ENCODE data around the gene SGSM2. TPM values are rescaled to one million over a fixed set of nuclear protein-coding genes. Genes with fewer than 3 reads are reported as not detected.

The SGSM2 gene
- total RNA-seq, 4 donors from 2014 or later: 41.0 to 148 (median 70.0) TPM

GRCh38 chr17:2387086-2388019, 50.1 kb downstream of the SGSM2 start:
- Histone ChIP-seq H3K9me3 (no peaks in the 10 kb centered on the region), H3K4me1 (peaks cover 19 to 40% (median 29%) of the 10 kb centered on the region in 4 donors), H3K27ac (no peak overlapping the region), H3K4me3 (no peak overlapping the region), H3K27me3 (no peaks in the 10 kb centered on the region), H3K36me3 (no peaks in the 10 kb centered on the region)
- no peak for DNase-seq
- in situ Hi-C loops (cut with MboI; ENCODE audit: low pct_ligation_motif_present in 1 of 4, low pct_unique_long_range_greater_than_20kb in 1 of 4, low sequenced_read_pairs in 3 of 4): no loop called here
- intact Hi-C loops (cut with DNase I; ENCODE audit: low total_unique reads): no loop called here
- TF ChIP-seq CTCF (IDR thresholded peaks at IDR 0.05): no peak
- no peak for TF ChIP-seq EP300 (IDR thresholded peaks at IDR 0.05; ENCODE audit: low read depth)
- no peak for TF ChIP-seq POLR2A (IDR thresholded peaks at IDR 0.05)
- no peak for TF ChIP-seq POLR2AphosphoS5 (IDR thresholded peaks at IDR 0.05)
- WGBS, 2 donors (ENCODE audit: low coverage in 1 of 2): 80 to 90% methylated on average over 4 to 41 of the region's 41 CpGs

GRCh38 chr17:2388020-2388682, 50.9 kb downstream of the SGSM2 start:
- peaks cover 19 to 33% (median 24%) of the 10 kb centered on the region in 4 donors for H3K4me1 ChIP-seq
- H3K36me3 ChIP-seq: no peaks in the 10 kb centered on the region
- H3K9me3 ChIP-seq: no peaks in the 10 kb centered on the region
- in situ Hi-C loops (cut with MboI; ENCODE audit: low pct_ligation_motif_present in 1 of 4, low pct_unique_long_range_greater_than_20kb in 1 of 4, low sequenced_read_pairs in 3 of 4): no loop called here
- TF ChIP-seq CTCF (IDR thresholded peaks at IDR 0.05) (no peak), POLR2AphosphoS5 (IDR thresholded peaks at IDR 0.05) (no peak), POLR2A (IDR thresholded peaks at IDR 0.05) (no peak), EP300 (IDR thresholded peaks at IDR 0.05; ENCODE audit: low read depth) (no peak)
- intact Hi-C loops (cut with DNase I; ENCODE audit: low total_unique reads): no loop called here
- H3K27ac ChIP-seq: no peak overlapping the region
- WGBS, 2 donors (ENCODE audit: low coverage in 1 of 2): 93% methylated on average over 21 of the region's 21 CpGs; no CpG with 5 or more reads in 1 of the 2 donors
- DNase-seq: no peak
- H3K27me3 ChIP-seq: no peaks in the 10 kb centered on the region
- H3K4me3 ChIP-seq: no peak overlapping the region

DNA sequence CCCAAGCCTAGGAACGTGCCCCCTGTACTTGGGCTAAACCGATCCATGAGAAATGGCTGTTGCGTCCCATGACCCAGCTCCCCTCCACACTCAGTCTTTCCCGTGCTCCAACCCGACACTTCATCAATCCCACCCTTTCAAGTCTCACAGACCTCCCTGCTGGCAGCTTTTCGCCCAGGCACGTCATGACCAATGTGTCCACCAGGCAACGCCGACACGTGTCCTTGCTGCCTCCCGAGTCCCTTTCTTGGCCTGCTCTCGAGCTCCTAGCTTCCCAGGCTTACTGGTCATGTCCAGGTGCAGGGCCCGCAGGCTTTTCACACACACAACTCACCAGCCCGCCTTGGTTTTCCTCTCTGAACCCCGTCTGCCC, 51.4 kb downstream of the SGSM2 start:
- intact Hi-C loops (cut with DNase I; ENCODE audit: low total_unique reads): no loop called here
- peak overlapping the region in 1 of 4 donors; percentile 18 for H3K27ac ChIP-seq
- 94 to 95% methylated on average over 10 to 15 of the region's 15 CpGs for WGBS, 2 donors (ENCODE audit: low coverage in 1 of 2)

More for the DNA sequence above, 51.4 kb downstream of the SGSM2 start:
- TF ChIP-seq POLR2A (IDR thresholded peaks at IDR 0.05) (no peak), CTCF (IDR thresholded peaks at IDR 0.05) (no peak), POLR2AphosphoS5 (IDR thresholded peaks at IDR 0.05) (no peak), EP300 (IDR thresholded peaks at IDR 0.05; ENCODE audit: low read depth) (no peak)
- no peaks in the 10 kb centered on the region for H3K9me3 ChIP-seq
- no peaks in the 10 kb centered on the region for H3K36me3 ChIP-seq
- no peak for DNase-seq
- H3K4me1 ChIP-seq: peaks cover 19 to 31% (median 22%) of the 10 kb centered on the region in 4 donors
- in situ Hi-C loops (cut with MboI; ENCODE audit: low pct_ligation_motif_present in 1 of 4, low pct_unique_long_range_greater_than_20kb in 1 of 4, low sequenced_read_pairs in 3 of 4): no loop called here
- H3K4me3 ChIP-seq: no peak overlapping the region
- H3K27me3 ChIP-seq: no peaks in the 10 kb centered on the region
